Neural progenitor cell (in vitro differentiated cells): ENCODE results near the gene OR52A1.

Experiments used
- CTCF ChIP-seq: fragments of 200-600 bp; sonication (generic); IDR thresholded peaks from 2 replicates; pipeline ENCODE4 v1.5.1; 2017; ENCODE audit warnings: antibody characterized with exemption, mild to moderate bottlenecking
- EZH2phosphoT487 ChIP-seq: fragments of 200-600 bp; sonication (generic); IDR thresholded peaks from 2 replicates; pipeline ENCODE4 v1.6.1; 2017; ENCODE audit warnings: antibody characterized with exemption

GRCh38 chr11:5136261-5136660 is 18.3 kb downstream of the OR52A1 start:
- TF ChIP-seq CTCF (no peak), EZH2phosphoT487 (no peak)
